H1 (cell line): ENCODE results near the gene DTNB. TPM values are rescaled to one million over a fixed set of nuclear protein-coding genes. Genes with fewer than 3 reads are reported as not detected.

Experiments used
- ATF2 ChIP-seq: IDR thresholded peaks from 2 replicates; pipeline ENCODE4 v1.6.1; 2012; ENCODE audit warnings: low read length, inconsistent platforms
- CHD7 ChIP-seq: fragments of 300-600 bp; sonication (generic); IDR thresholded peaks from 2 replicates; pipeline ENCODE4 v1.7.1; 2012; ENCODE audit warnings: low read length, moderate library complexity, mild to moderate bottlenecking, inconsistent platforms; ENCODE audit not compliant: insufficient replicate concordance
- E2F6 ChIP-seq: IDR thresholded peaks from 2 replicates; pipeline ENCODE4 v1.6.1; 2012; ENCODE audit warnings: inconsistent platforms
- EP300 ChIP-seq, 2 experiments: IDR thresholded peaks; 1 replicate in 1 of 2; 2 replicates in 1 of 2; pipeline ENCODE4 v1.6.1; 2011 to 2012; ENCODE audit warnings: low read depth in 2 of 2, low read length in 2 of 2, mild to moderate bottlenecking in 2 of 2, borderline replicate concordance in 1 of 2, inconsistent platforms in 1 of 2, moderate library complexity in 1 of 2
- JUND ChIP-seq: IDR thresholded peaks from 2 replicates; pipeline ENCODE4 v1.6.1; 2011; ENCODE audit warnings: mild to moderate bottlenecking, improper control_type of control experiment, low read length
- RNF2 ChIP-seq: fragments of 200-900, 300-1000 bp; sonication (generic); IDR thresholded peaks from 2 replicates; pipeline ENCODE4 v1.7.1; 2016; ENCODE audit warnings: borderline replicate concordance, low read depth, mild to moderate bottlenecking, antibody characterized with exemption, low read length; ENCODE audit not compliant: poor library complexity, severe bottlenecking; ENCODE audit errors: missing control alignments
- SIRT6 ChIP-seq: IDR thresholded peaks from one replicate; pipeline ENCODE4 v1.7.1; 2012; ENCODE audit warnings: low read length, inconsistent platforms
- TAF1 ChIP-seq: IDR thresholded peaks from 2 replicates; pipeline ENCODE4 v1.6.1; 2011; ENCODE audit warnings: mild to moderate bottlenecking, low read depth, low read length
- TEAD4 ChIP-seq: IDR thresholded peaks from 2 replicates; pipeline ENCODE4 v1.6.1; 2012; ENCODE audit warnings: low read depth, low read length, inconsistent platforms, mixed read lengths
- polyA plus RNA-seq, 7 experiments: library from polyadenylated mRNA; depleted of rRNA in 3 of 7; stranded (reverse) in 5 of 7; unstranded in 2 of 7; fragments of >200 nt in 5 of 7; fragments of 200-250 nt in 2 of 7; gene quantifications; 1 replicate in 5 of 7; 2 replicates in 1 of 7; 4 replicates in 1 of 7; pipeline versions ENCODE4 v1.2.1 to v1.2.3, GENCODE V29; 2011 to 2013; ENCODE audit warnings: missing spikeins in 2 of 7, mixed read lengths in 2 of 7
- total RNA-seq: library from RNA; stranded (reverse); fragmentation: NEBNext Ultra II Directional; extraction: Animal tissue kit (Norgen Biotek cat#: 25700); gene quantifications from 2 replicates; pipeline ENCODE4 v1.2.1, GENCODE V29; 2021

The DTNB gene
- total and polyA plus RNA-seq, 2 of the 8 experiments (the other 6 are each of a cell fraction or from before 2014, with no cell fraction given) = 39.6 to 49.5 TPM

GRCh38 chr2:25712455-25712854 lies 39.1 kb upstream of the DTNB start (continued):
- TF ChIP-seq CHD7 = no peak
- no peak for TF ChIP-seq ATF2
- no peak for TF ChIP-seq TEAD4
- TF ChIP-seq E2F6 = no peak
- no peak for TF ChIP-seq TAF1
- TF ChIP-seq JUND = no peak
- no peak for TF ChIP-seq SIRT6
- TF ChIP-seq RNF2 = no peak
- no peak for TF ChIP-seq EP300 (IDR thresholded peaks at IDR 0.05; ENCODE audit: borderline replicate concordance in 1 of 2, low read depth in 2 of 2, low read length in 2 of 2)
